ENCODE data around the gene PLAGL1. TPM values are rescaled to one million over a fixed set of nuclear protein-coding genes. Genes with fewer than 3 reads are reported as not detected.

PLAGL1 gene
- total and polyA plus RNA-seq, 2 of the 8 experiments (the other 6 are each of a cell fraction or from before 2014, with no cell fraction given) = 0.94 to 1.1 TPM

DNA sequence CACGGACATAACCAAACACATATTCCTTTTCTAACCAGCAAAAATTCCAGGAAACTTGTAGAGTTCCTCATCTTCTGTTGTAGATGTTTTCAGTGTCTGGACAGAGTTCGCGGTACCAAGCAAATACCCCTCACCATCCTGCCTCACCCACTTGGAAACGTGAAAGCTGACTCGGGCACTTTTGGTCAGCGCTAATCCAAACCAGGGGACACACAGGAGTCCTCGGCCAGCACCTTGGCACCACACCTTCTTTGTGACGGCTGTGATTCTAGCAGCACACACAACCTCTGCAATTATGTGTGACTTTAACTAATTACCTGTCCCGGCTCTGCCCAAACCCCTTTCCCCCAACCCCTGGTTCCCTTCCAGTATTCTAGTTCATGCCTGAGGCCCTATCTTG, 58.1 kb downstream of the PLAGL1 start:
- no peak overlapping the region for H3K23ac ChIP-seq (ENCODE audit: insufficient read length)
- H3K56ac ChIP-seq (replicated peaks; ENCODE audit: insufficient read length, low read depth, low read length) = no peak overlapping the region
- H2BK5ac ChIP-seq (ENCODE audit: low read depth, low read length) = no peak overlapping the region
- no peaks in the 10 kb centered on the region for H3K79me2 ChIP-seq (ENCODE audit: control insufficient read depth in 1 of 2, insufficient read depth in 2 of 2, low read length in 2 of 2)
- H3K14ac ChIP-seq (ENCODE audit: insufficient read length) = no peak overlapping the region
- no peak overlapping the region for H2BK20ac ChIP-seq (ENCODE audit: low read length)
- no peaks in the 10 kb centered on the region; a peak in 1 of 8 replicates for H3K36me3 ChIP-seq (ENCODE audit: control insufficient read depth in 2 of 4, insufficient read depth in 4 of 4, low read length in 3 of 4)
- H3K23me2 ChIP-seq (ENCODE audit: low read depth, low read length) = no peaks in the 10 kb centered on the region
- DNase-seq (ENCODE audit: low read depth in 1 of 2, low spot score in 2 of 2) = no peak
- 96% methylated on average over 9 of the region's 9 CpGs; no CpG with 5 or more reads in 1 of the 2 experiments for WGBS, 2 experiments (ENCODE audit: extremely low coverage in 1 of 2, insufficient coverage in 1 of 2, insufficient read length in 1 of 2, insufficient replicate concordance in 2 of 2, low coverage in 1 of 2, low lambda C conversion rate in 2 of 2, missing lambda C conversion rate in 1 of 2)
- FAIRE-seq = no peak
- H4K91ac ChIP-seq (replicated peaks; ENCODE audit: insufficient read length, low read length) = no peak overlapping the region
- H2AK5ac ChIP-seq (ENCODE audit: low read depth, low read length) = no peak overlapping the region
- peaks cover 5 to 6% of the 10 kb centered on the region in 2 experiments for H3K9me3 ChIP-seq (ENCODE audit: insufficient read depth in 2 of 2, low read depth in 1 of 2, low read length in 1 of 2)
- peaks cover 0 to 3% (median 1%) of the 10 kb centered on the region in 4 experiments; a peak in 3 of 7 replicates for H3K27me3 ChIP-seq (replicated peaks in 1 of 4; ENCODE audit: control insufficient read depth in 3 of 4, extremely low read depth in 1 of 4, insufficient read depth in 3 of 4, low read length in 3 of 4)
- no peak overlapping the region for H3K4ac ChIP-seq (replicated peaks; ENCODE audit: insufficient read length, low read depth, low read length)
- no peak overlapping the region for H2BK120ac ChIP-seq (replicated peaks; ENCODE audit: low read depth, low read length)
- H3K4me1 ChIP-seq (replicated peaks in 1 of 4; ENCODE audit: control insufficient read depth in 3 of 4, insufficient read depth in 4 of 4, low read length in 3 of 4) = peaks cover 0 to 4% (median 1%) of the 10 kb centered on the region in 4 experiments; a peak in 4 of 7 replicates
- no peaks in the 10 kb centered on the region for H4K20me1 ChIP-seq (replicated peaks in 1 of 2; ENCODE audit: control insufficient read depth in 1 of 2, insufficient read depth in 2 of 2, low read length in 2 of 2)
- H4K5ac ChIP-seq (ENCODE audit: insufficient read length, low read depth, low read length) = no peak overlapping the region
- no peak overlapping the region for H2BK15ac ChIP-seq (ENCODE audit: low read length)
- H3K9ac ChIP-seq (replicated peaks in 1 of 4; ENCODE audit: extremely low read depth in 1 of 4, low read depth in 3 of 4, low read length in 3 of 4) = no peak overlapping the region
- no peak overlapping the region for H3K18ac ChIP-seq (ENCODE audit: extremely low read depth, low read length)
- CTCF ChIA-PET (ENCODE audit: partially characterized antibody) = interaction anchor here (1.2 to 18.3 kb wide), 5 partner anchors 9 to 65 kb away, joined by 4 to 591 read pairs (median 11); no protein-coding TSS in a partner anchor
- POLR2A ChIA-PET (ENCODE audit: partially characterized antibody) = no interaction called here
- H3K79me1 ChIP-seq (ENCODE audit: low read depth, low read length) = no peaks in the 10 kb centered on the region
- H3K4me2 ChIP-seq (ENCODE audit: insufficient read depth in 1 of 2, low read depth in 2 of 2, low read length in 2 of 2) = no peak overlapping the region
- TF ChIP-seq TAF1 (IDR thresholded peaks at IDR 0.05; ENCODE audit: low read depth, low read length) (no peak), HDAC6 (IDR thresholded peaks at IDR 0.05; ENCODE audit: low read depth, low read length) (no peak), FOSL1 (IDR thresholded peaks at IDR 0.05; ENCODE audit: insufficient read depth, low read depth, low read length) (no peak), CHD2 (IDR thresholded peaks at IDR 0.05; ENCODE audit: low read length) (no peak), MAFK (IDR thresholded peaks at IDR 0.05; ENCODE audit: low read depth, low read length) (no peak), SP2 (IDR thresholded peaks at IDR 0.05; ENCODE audit: low read length) (no peak), POLR2AphosphoS5 (IDR thresholded peaks at IDR 0.05; ENCODE audit: low read depth, low read length) (no peak)
- no peak overlapping the region for H3K4me3 ChIP-seq (ENCODE audit: extremely low read depth in 1 of 4, insufficient read depth in 2 of 4, low read depth in 3 of 4, low read length in 4 of 4)
- H4K8ac ChIP-seq (ENCODE audit: extremely low read depth, insufficient read depth, low read length) = no peak overlapping the region
- no peak overlapping the region for H2AFZ ChIP-seq (ENCODE audit: low read length)
- no peak overlapping the region for H2BK12ac ChIP-seq (ENCODE audit: low read depth, low read length)
- H3K27ac ChIP-seq (ENCODE audit: low read depth, low read length) = no peak overlapping the region
